GM12892 (cell line): ENCODE data around the gene DIPK1C.

Experiments used
- DNase-seq: peaks from one replicate; pipeline ENCODE4 v3.0.0; 2011; ENCODE audit not compliant: insufficient read length
- FAIRE-seq: peaks from 2 replicates; lab custom pipeline; 2011; peaks lifted over from hg19 to GRCh38; lab: Jason Lieb, UNC
- POLR2A ChIP-seq: IDR thresholded peaks from 2 replicates; pipeline ENCODE4 v1.6.1; 2011; ENCODE audit warnings: low read depth, low read length, control low read depth
- POLR2AphosphoS5 ChIP-seq: IDR thresholded peaks from 2 replicates; pipeline ENCODE4 v1.6.1; 2011; ENCODE audit warnings: low read depth, low read length, control low read depth
- TAF1 ChIP-seq: IDR thresholded peaks from 2 replicates; pipeline ENCODE4 v1.6.1; 2011; ENCODE audit warnings: low read depth, mild to moderate bottlenecking, control low read depth, low read length, borderline replicate concordance

The DIPK1C gene

DNA sequence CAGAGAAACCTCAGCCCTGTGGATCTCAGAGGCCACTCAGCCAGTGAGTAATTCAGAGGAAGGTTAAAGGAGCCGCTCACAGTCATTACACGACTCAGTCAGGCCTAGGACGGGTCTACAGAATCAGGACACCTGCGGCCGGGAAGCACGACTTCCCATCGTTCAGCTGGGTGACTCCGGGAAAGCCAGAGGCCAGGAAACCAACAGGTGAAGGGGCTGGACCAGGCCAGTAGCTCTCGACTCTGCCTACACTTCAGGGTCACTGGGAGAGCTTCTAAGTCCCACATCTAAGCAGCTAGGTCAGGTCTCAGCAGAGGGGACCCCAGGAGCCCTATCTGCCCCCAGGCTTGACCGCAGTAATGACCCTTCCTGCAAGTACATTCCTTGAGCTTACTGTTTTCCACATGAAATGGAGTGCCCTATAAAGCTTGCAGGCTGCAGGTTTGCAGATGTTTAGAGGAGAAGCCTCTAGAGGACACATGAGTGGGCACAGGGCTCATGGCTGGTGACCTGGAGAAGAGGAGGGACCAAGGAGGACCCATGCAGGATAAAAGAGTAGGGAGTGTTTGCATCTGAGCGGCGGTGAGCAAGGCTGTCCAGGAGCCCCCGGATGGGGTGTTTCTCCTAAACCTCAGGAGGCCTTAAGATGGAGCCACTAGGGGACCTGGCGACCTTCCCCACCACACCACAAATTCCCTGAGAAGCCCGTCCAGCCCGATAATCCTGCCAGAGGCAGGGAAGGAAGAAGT is 9.5 kb downstream of the DIPK1C start:
- TF ChIP-seq POLR2A (no peak), TAF1 (no peak), POLR2AphosphoS5 (no peak)
- FAIRE-seq (no peak), DNase-seq (no peak)

GRCh38 chr18:74446631-74447403 is 10.3 kb downstream of the DIPK1C start:
- FAIRE-seq, result no peak
- no peak for TF ChIP-seq TAF1
- TF ChIP-seq POLR2AphosphoS5, result no peak
- no peak for TF ChIP-seq POLR2A

GRCh38 chr18:74446178-74446577 is 10.9 kb downstream of the DIPK1C start:
- DNase-seq (no peak), FAIRE-seq (no peak)
- no peak for TF ChIP-seq TAF1
- TF ChIP-seq POLR2A, result no peak
- no peak for TF ChIP-seq POLR2AphosphoS5

More at GRCh38 chr18:74446631-74447403, 10.3 kb downstream of the DIPK1C start:
- DNase-seq, result no peak

DNA sequence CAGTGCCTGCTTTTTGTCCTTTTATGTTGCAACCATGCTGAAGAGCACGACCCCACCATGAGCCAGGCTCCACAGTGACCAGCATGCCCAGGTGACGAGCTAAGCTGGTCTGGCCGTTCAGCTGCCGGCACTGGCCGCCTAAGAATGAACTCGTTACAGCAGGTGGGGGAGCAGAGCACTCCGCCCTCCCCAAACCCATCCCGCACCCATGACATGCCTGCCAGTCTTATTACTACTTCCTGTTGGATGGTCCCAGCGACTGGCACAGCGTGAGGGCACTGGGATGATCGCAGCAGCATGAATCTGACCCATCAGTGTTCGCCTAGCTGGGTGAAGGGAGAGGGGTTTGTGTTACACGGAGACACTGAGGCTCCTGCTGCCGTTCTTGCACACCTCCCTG is 11.5 kb downstream of the DIPK1C start:
- TF ChIP-seq POLR2AphosphoS5, result no peak
- TF ChIP-seq POLR2A, result no peak
- no peak for TF ChIP-seq TAF1
- FAIRE-seq (no peak), DNase-seq (no peak)

- no peak for DNase-seq
- FAIRE-seq, result no peak
- TF ChIP-seq POLR2A (no peak), TAF1 (no peak), POLR2AphosphoS5 (no peak)
Observed at GRCh38 chr18:74444104-74444503, 13.0 kb downstream of the DIPK1C start.

GRCh38 chr18:74440808-74441427 is 16.2 kb downstream of the DIPK1C start:
- no peak for TF ChIP-seq TAF1
- no peak for TF ChIP-seq POLR2A
- TF ChIP-seq POLR2AphosphoS5, result no peak
- DNase-seq (no peak), FAIRE-seq (no peak)

GRCh38 chr18:74438091-74438490 is 19.0 kb downstream of the DIPK1C start:
- TF ChIP-seq TAF1, result no peak
- no peak for TF ChIP-seq POLR2AphosphoS5
- no peak for TF ChIP-seq POLR2A
- FAIRE-seq (no peak), DNase-seq (no peak)

DNA sequence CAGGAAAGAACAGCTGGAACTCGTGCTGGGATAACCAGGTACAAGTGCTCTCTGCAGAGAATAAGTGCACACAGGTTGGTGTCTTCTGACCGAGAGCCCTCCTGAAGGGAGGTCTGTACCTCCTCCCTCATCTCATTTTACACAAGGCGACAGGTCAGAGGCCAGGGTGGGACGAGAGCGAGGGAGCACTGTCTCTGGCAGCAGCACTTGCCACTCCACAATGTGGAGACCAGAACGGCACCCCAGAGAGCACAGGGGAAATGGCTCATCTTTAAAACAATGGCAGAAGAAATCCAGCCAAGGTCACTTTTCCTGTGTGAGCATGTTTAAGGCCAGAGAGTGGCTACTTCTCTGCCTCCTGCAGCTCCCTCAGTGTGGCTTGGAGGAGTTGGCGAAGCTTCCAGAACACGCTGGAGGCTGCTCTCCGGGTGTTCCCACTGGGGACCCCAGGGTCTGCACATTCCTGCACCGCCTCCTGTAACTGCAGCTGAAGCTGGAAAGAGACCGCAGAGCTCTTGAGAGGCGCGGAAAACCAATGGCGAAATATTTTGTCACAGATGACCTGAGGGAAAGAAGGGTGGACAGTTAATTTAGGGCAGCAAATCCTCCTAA is 20.8 kb downstream of the DIPK1C start:
- TF ChIP-seq POLR2A (no peak), POLR2AphosphoS5 (no peak), TAF1 (no peak)
- FAIRE-seq, result no peak
- no peak for DNase-seq

DNA sequence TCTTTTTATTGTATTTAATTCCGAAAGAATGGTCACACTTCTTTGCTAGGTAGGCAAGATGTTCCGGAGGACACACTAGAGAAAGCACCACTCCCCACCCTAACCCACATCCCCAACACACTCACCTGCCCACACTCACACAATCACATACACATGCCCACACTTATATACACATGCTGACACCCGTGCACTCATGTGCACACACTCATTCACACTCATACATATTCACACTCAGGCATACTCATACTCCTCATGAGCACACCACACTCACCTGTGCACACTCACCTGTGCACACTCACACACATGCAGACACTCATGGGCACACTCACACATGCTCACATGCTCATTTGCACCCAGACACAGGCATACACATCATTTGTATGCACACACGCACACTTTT is 21.4 kb downstream of the DIPK1C start:
- no peak for FAIRE-seq

GRCh38 chr18:74434466-74434865 is 22.6 kb downstream of the DIPK1C start:
- TF ChIP-seq TAF1 (no peak), POLR2AphosphoS5 (no peak), POLR2A (no peak)
- no peak for FAIRE-seq
- DNase-seq, result no peak

More for the DNA sequence above, 21.4 kb downstream of the DIPK1C start:
- no peak for DNase-seq
- TF ChIP-seq POLR2AphosphoS5 (no peak), POLR2A (no peak), TAF1 (no peak)

GRCh38 chr18:74430806-74431571 is 26.1 kb downstream of the DIPK1C start:
- FAIRE-seq (no peak), DNase-seq (no peak)
- TF ChIP-seq TAF1 (no peak), POLR2AphosphoS5 (no peak), POLR2A (no peak)

GRCh38 chr18:74430231-74430630 is 26.9 kb downstream of the DIPK1C start:
- DNase-seq (no peak), FAIRE-seq (no peak)
- no peak for TF ChIP-seq POLR2AphosphoS5
- no peak for TF ChIP-seq POLR2A
- TF ChIP-seq TAF1, result no peak
